HEK293T (cell line): Measurements from ENCODE around the gene WDR27.

Experiments used
- CTCF ChIA-PET: fragments of 350-600 bp; formaldehyde crosslinking; extraction: SDS; loops from one replicate; lab custom pipeline; 2021; ENCODE audit warnings: antibody characterized with exemption, inconsistent platforms; lab: Yijun Ruan, JAX
- POLR2A ChIA-PET: fragments of 350-600 bp; formaldehyde crosslinking; extraction: SDS; loops from one replicate; lab custom pipeline; 2020; ENCODE audit warnings: antibody characterized with exemption, inconsistent platforms; lab: Yijun Ruan, JAX
- DNase-seq: peaks from one replicate; pipeline ENCODE4 v3.0.0; 2012; ENCODE audit warnings: mixed read lengths; ENCODE audit errors: extremely low spot score
- ARNT ChIP-seq: fragments of 450-650 bp; IDR thresholded peaks from 2 replicates; pipeline ENCODE4 v1.6.1; 2017; ENCODE audit warnings: mild to moderate bottlenecking
- BHLHE40 ChIP-seq: fragments of 450-650 bp; IDR thresholded peaks from 2 replicates; pipeline ENCODE4 v1.6.1; 2016; ENCODE audit warnings: mild to moderate bottlenecking, moderate library complexity, borderline replicate concordance
- CTBP1 ChIP-seq: fragments of 450-650 bp; IDR thresholded peaks from 2 replicates; pipeline ENCODE4 v1.6.1; 2016; ENCODE audit warnings: borderline replicate concordance
- ELF4 ChIP-seq: fragments of 450-650 bp; IDR thresholded peaks from 2 replicates; pipeline ENCODE4 v1.6.1; 2017; ENCODE audit warnings: antibody characterized with exemption
- FOXA1 ChIP-seq: fragments of 450-650 bp; IDR thresholded peaks from 2 replicates; pipeline ENCODE4 v1.6.1; 2016; ENCODE audit warnings: mild to moderate bottlenecking
- FOXK2 ChIP-seq: fragments of 450-650 bp; IDR thresholded peaks from 2 replicates; pipeline ENCODE4 v1.6.1; 2016; ENCODE audit warnings: mild to moderate bottlenecking
- FOXM1 ChIP-seq: fragments of 450-650 bp; IDR thresholded peaks from 2 replicates; pipeline ENCODE4 v1.6.1; 2017; ENCODE audit warnings: mild to moderate bottlenecking, borderline replicate concordance
- HDGF ChIP-seq: fragments of 450-650 bp; IDR thresholded peaks from 2 replicates; pipeline ENCODE4 v1.6.1; 2017; ENCODE audit warnings: antibody characterized with exemption, borderline replicate concordance
- L3MBTL2 ChIP-seq: fragments of 450-650 bp; conservative IDR thresholded peaks from 2 replicates; pipeline ENCODE4 v1.6.1; 2016; ENCODE audit warnings: mild to moderate bottlenecking
- LEF1 ChIP-seq: fragments of 450-650 bp; IDR thresholded peaks from 2 replicates; pipeline ENCODE4 v1.6.1; 2017; ENCODE audit warnings: mild to moderate bottlenecking, borderline replicate concordance
- NFRKB ChIP-seq: fragments of 450-650 bp; IDR thresholded peaks from 2 replicates; pipeline ENCODE4 v1.6.1; 2016; ENCODE audit warnings: mild to moderate bottlenecking, moderate library complexity
- SP1 ChIP-seq: fragments of 450-650 bp; IDR thresholded peaks from 2 replicates; pipeline ENCODE4 v1.6.1; 2017
- SUZ12 ChIP-seq: fragments of 450-650 bp; IDR thresholded peaks from 2 replicates; pipeline ENCODE4 v1.6.1; 2016; ENCODE audit warnings: mild to moderate bottlenecking
- TARDBP ChIP-seq: fragments of 450-650 bp; IDR thresholded peaks from 2 replicates; pipeline ENCODE4 v1.6.1; 2016
- ZNF384 ChIP-seq: fragments of 450-650 bp; IDR thresholded peaks from 2 replicates; pipeline ENCODE4 v1.6.1; 2016
- TF ChIP-seq, protein P1 (sequence below): fragments of 450-650 bp; IDR thresholded peaks from 2 replicates; pipeline ENCODE4 v1.6.1; 2016

WDR27 gene

DNA sequence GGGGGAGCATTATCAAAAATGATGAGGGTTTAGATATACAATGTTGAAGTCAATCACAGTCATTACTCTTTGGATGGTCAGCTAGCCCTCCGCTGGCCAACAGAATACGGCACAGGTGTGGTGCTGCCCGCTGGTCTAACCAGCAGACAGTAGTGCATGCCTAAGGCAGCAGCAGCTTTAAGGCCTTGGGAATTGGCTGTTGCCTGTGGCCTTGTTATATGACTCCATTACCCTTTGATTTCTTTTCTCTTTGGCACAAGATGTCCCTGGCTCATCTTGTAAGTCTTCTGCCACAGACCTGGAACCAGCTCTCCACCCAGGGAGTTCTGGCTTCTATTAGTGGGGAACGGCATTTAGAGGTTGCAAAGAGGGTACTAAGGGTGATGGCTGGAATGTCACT, 110.2 kb downstream of the WDR27 start:
- TF ChIP-seq CTBP1 (no peak), ZNF384 (no peak), BHLHE40 (no peak), SUZ12 (no peak), L3MBTL2 (no peak), HDGF (no peak), SP1 (no peak), TARDBP (no peak), ARNT (no peak), FOXK2 (no peak), ELF4 (no peak), FOXM1 (no peak), NFRKB (no peak), LEF1 (no peak), FOXA1 (no peak)
- TF ChIP-seq, protein P1, sequence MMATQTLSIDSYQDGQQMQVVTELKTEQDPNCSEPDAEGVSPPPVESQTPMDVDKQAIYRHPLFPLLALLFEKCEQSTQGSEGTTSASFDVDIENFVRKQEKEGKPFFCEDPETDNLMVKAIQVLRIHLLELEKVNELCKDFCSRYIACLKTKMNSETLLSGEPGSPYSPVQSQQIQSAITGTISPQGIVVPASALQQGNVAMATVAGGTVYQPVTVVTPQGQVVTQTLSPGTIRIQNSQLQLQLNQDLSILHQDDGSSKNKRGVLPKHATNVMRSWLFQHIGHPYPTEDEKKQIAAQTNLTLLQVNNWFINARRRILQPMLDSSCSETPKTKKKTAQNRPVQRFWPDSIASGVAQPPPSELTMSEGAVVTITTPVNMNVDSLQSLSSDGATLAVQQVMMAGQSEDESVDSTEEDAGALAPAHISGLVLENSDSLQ, result no peak
- ChIA-PET CTCF (no interaction called here), POLR2A (no interaction called here)
- no peak for DNase-seq

DNA sequence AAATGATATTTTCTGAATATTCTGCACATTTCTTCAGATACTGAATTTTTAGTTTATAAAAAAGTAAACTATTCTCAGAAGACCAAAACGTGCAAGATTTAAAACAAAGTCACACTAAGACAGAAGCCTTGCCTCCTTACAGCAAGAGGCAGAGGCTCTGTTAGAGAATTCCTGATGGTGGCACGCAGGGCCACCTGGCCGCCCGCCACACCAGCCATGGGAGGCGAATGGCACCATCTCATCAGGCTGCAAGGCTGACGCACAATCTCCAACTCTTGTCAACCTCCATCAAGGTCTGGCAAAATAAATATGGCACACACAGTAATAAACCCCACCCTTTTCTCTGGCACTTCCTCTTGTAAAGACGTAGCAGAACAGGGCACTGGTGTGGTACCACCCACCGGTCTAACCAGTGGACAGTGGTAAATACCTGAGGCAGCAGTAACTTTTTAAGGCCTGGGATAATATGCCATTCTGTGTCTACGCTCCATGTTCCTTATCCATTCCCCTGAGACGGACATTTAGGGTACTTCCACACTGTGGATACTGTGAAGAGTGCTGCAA, 111.4 kb downstream of the WDR27 start:
- ChIA-PET POLR2A (no interaction called here), CTCF (no interaction called here)
- TF ChIP-seq SP1 (no peak), BHLHE40 (no peak), NFRKB (no peak), ZNF384 (no peak), FOXM1 (no peak), ELF4 (no peak), HDGF (no peak), CTBP1 (no peak), FOXK2 (no peak)
- TF ChIP-seq, protein P1, result no peak

DNA sequence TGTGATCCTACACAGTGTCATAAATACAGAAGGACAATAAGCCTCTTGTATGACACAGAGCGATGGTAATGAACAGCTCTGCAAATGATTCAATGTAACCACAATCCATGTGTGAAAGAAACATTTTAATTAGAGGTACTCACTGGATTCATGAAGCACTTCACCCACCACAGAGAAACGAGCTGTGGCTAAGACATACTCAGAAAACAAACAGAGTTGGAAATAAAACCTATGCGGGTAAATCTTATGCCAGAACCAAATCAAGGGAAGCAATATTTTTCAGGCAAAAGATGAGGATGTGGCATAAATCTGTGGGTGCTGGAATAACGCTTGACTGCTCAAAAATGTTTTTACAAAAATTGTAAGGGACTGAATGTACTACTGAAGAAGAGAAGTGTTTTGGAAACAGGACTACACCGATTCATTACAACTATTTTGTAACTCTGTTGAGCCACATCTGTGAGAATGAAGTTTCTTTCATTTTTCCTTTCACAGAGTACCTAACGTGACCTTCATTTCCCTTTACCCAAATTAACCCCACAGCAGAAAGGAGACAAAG, 112.1 kb downstream of the WDR27 start:
- DNase-seq, result no peak
- POLR2A ChIA-PET, result no interaction called here
- TF ChIP-seq CTBP1 (no peak), TARDBP (no peak), ARNT (no peak)
- CTCF ChIA-PET, result no interaction called here

More for the DNA sequence above, 111.4 kb downstream of the WDR27 start:
- no peak for DNase-seq

DNA sequence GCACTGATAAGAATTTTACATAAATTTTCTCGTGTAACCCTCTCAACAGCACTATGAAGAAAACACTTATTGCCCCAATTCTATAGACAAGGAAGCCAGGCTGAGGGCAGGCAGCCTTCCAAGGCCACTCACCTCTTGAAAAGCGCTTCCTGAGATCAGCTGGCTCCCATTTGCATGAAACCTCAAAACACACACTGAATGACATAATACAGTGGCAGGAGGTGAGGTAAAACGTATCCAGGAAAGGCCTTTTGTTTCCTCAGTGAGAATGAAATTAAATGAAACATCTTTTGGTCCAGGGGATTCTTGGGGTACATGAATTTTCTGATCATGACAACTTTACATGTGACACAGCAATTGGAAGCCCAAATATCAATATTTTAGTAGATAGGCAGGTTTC, 112.5 kb downstream of the WDR27 start:
- ChIA-PET POLR2A (no interaction called here), CTCF (no interaction called here)
- DNase-seq, result no peak
- TF ChIP-seq BHLHE40 (no peak), FOXA1 (no peak), SUZ12 (no peak), CTBP1 (no peak), LEF1 (no peak), TARDBP (no peak), ARNT (no peak), ELF4 (no peak), SP1 (no peak), FOXK2 (no peak)
- TF ChIP-seq, protein P1, result no peak

DNA sequence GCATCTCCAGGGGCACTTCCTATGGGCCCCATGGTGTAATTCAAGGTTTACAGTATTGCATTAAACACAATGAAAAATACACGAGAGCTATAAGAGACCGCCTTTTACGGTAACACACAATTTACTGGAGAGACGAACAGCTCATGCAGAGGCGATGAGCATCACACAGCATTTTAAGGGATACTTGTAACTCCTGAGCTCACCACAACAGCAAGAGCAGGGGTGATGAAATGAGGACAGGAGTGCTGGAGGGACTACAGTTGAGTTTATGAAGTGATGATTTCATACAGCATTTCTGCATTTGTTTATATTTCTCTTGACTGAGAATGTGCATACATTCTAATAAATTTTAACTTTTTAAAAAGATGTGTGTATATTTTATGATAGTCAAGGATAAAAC, 113.9 kb downstream of the WDR27 start:
- ChIA-PET CTCF (no interaction called here), POLR2A (no interaction called here)
- TF ChIP-seq ELF4 (no peak), BHLHE40 (no peak), CTBP1 (no peak), ARNT (no peak), SUZ12 (no peak)
- TF ChIP-seq, protein P1, result no peak
- DNase-seq, result no peak

DNA sequence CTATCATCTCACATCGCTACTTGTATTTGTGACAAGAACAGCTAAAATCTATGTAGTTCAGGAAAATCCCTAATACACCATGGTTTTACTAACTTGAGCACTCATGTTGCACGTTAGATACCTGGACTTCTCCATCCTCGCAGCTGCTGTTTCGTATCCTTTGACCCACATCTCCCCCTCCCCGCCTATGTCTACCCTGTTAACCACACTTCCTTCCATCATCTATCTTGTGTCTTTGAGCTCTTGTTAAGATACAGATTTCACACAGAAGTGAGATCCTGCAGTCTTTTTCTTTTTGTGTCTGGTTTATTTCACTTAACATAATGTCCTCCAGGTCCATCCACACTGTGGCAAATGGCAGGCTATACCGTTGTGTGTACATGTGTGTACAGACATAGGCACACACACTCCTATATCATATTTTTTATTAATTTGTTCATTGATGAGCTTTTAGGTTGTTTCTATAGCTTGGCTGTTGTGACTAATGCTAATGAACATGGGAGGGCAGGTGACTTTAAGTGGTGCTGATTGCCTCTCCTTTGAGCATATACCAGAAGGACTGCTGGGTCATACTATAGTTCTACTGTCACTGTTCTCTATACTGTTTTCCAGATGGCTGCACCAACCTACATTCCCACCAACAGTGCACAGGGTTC, 117.8 kb downstream of the WDR27 start:
- no peak for DNase-seq
- ChIA-PET CTCF (no interaction called here), POLR2A (no interaction called here)
- TF ChIP-seq NFRKB (no peak), FOXK2 (no peak), CTBP1 (no peak), ARNT (no peak), L3MBTL2 (no peak), ELF4 (no peak), BHLHE40 (no peak), ZNF384 (no peak), SUZ12 (no peak), FOXM1 (no peak), LEF1 (no peak), FOXA1 (no peak), SP1 (no peak), HDGF (no peak), TARDBP (no peak)
- TF ChIP-seq, protein P1, result no peak
